AG20443 (cell line): ENCODE results near the gene SRI.

Source experiments
- DNase-seq: peaks from one replicate; pipeline ENCODE4 v3.0.0; 2012; ENCODE audit warnings: low spot score, mixed read lengths

Gene SRI

DNA sequence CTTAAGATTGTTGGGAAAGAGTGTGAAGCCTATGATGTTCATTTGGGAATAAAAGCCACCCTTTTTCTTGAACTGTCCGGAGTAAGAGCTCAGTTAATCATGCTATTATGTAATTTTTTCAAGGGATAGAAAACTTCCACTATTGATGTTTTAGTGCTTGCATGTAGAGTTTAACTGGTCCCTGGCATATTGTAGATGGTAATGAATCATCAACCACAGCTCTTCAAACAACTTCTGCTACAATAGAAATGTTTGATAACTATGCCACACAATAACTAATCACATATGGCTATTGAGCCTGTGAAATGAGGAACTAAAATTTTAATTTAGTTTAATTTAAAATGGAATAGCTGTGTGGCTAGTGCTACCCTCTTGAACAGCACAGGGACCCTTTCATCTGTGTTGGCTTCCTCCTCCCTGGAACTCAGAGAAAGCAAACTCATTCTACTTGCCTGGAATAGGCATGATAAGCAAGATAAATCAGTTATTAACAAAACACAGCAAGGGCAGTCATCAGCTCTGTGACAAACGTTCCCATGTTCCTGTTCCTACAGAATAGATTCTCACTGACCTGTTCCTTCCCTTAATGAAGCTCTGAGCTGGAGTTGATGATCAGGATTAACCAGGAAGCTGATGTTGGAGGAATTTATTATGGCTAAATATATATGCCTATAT lies 4.9 kb upstream of the SRI start:
- DNase-seq, result peak; percentile 35

GRCh38 chr7:88223265-88223664 lies 3.4 kb upstream of the SRI start:
- DNase-seq, result no peak

GRCh38 chr7:88218836-88219605 lies 817 bp downstream of the SRI start:
- peak; percentile 57 for DNase-seq

DNA sequence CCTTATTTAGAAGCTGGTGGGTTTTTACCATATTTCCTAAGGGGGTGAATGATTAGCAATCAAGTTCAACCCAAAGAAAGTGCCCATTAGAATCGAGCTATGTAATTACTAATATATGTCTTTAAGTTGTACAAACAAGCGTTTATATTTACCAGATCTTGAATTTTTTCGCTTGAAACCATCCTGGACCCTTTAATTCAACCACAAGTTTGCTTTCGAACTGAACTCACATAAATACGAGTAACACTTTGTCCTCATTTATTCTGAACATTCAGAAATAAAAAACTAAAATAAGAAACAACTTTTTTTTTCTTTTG lies 1.5 kb downstream of the SRI start:
- no peak for DNase-seq

GRCh38 chr7:88217675-88218428 lies 2.0 kb downstream of the SRI start:
- no peak for DNase-seq

- no peak for DNase-seq
Measured at GRCh38 chr7:88216276-88216675, 3.6 kb downstream of the SRI start.

- DNase-seq, result no peak
Measured at GRCh38 chr7:88215295-88215694, 4.5 kb downstream of the SRI start.

DNA sequence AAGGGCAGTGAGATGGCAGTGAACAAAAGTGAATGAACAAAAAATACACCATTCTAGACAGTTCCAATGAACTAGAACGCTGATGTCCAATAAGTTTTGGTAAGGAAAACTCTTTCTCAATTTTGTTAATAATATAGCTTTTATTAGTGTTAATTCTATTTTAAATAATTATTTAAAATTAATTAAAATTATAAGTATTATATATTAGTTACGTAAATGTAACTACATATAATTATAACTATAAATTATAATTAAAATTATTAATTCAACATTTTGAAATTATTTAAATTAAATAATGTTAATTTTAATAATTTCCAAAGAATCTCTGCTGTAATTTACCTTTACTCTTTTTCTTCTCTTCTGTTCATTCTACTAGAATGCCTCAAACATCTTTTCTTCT lies 5.4 kb downstream of the SRI start:
- no peak for DNase-seq

- DNase-seq, result no peak
Measured at GRCh38 chr7:88212918-88213317, 6.9 kb downstream of the SRI start.

DNA sequence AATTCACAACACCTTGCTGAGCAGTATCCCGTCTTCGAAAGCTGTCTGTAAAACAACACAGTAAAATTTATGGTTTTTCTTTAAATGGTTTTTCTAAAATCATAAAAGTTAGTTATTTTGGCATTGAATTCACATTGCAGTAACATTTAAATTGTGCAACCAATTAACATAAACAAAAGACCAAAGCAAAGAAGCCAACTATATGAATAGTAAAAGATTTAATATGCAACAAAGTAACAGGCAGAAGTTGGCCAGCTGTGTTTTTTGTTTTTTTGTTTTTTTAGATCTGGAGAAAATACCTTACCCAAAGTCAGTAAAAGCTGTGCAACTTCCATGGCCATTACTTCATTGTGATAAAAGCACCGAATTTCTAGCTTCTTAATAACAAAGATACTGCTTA lies 11.3 kb downstream of the SRI start:
- no peak for DNase-seq

DNA sequence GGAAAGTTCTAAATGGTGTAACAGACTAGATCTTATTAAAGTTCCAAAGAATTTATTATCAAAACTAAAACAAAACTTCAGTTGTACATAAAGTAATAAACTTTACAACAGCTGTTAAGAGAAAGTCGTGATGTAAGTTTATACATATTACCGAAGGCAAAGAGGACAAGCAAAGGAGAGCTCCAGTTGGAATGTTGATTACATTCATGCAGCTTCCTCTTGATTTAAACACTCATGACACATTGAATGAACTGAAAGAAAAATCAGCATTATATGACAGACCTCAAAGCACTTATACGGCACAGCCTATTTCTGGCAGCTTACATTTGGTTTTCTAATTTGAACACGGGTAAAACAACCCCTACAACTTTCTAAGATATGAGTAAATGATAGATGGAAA lies 13.6 kb downstream of the SRI start:
- DNase-seq, result no peak

- DNase-seq, result no peak
Measured at GRCh38 chr7:88205179-88205578, 14.7 kb downstream of the SRI start.

GRCh38 chr7:88204525-88205110 lies 15.2 kb downstream of the SRI start:
- DNase-seq, result no peak

GRCh38 chr7:88203401-88203800 lies 16.4 kb downstream of the SRI start:
- no peak for DNase-seq

DNA sequence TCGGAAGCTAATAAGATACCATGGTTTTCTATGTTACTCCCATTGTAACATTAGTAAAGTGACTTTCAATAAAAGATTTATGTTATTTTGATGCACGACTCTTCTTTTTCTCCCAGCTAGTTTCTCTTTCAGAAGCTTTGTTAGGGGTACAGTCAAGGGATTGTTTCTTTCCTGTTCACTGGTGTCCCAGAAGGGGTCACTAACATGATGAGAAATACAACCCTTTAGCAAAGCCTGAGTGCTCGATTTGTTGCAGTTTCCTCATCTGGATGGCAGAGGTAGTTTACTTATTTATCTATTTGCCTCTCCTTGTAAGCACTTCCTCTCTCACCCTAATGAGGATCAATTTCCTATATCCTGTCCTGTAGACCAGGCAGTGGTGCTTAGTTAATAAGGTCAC lies 17.0 kb downstream of the SRI start:
- DNase-seq, result no peak

DNA sequence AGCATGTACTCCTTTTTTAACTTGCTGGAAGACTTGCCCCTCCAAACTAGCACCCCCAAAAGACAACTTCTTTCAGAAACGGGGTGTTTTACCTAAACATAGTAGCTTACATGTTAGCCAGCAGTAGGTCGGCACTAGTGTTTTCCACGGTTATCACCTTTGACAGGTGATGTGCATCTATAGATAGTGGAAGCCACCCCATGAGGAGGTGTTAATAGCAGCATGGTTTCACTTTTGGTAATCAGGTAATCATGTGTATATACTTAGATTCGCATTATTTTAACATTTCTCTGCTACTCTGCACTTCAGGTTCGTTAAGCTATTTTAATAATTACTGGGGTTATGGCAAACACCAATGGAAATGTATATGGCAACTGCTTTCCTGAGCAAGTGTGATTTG lies 17.6 kb downstream of the SRI start:
- no peak for DNase-seq

DNA sequence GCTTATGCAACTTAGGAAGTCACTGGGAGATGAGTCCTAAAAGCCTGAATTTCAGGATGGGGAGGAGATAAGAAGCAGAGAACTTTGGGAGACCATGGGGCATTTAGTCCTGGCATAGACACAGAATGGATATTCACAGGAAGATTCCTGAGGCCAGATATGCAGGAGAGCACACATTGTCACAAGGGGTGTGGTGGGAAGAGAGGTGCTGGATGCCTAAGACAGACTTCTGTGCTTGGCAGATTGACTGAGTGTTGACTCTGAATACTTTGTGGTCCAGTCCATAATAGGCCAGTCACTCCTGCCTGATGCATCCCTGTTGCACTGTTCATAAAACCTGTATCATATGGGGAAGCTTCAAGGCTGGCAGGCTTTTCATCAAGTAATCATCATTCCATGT lies 18.5 kb downstream of the SRI start:
- DNase-seq, result no peak

GRCh38 chr7:88200789-88201188 lies 19.0 kb downstream of the SRI start:
- no peak for DNase-seq

GRCh38 chr7:88200261-88200660 lies 19.6 kb downstream of the SRI start:
- DNase-seq, result no peak

- no peak for DNase-seq
Measured at GRCh38 chr7:88191911-88192310, 27.9 kb downstream of the SRI start.

DNA sequence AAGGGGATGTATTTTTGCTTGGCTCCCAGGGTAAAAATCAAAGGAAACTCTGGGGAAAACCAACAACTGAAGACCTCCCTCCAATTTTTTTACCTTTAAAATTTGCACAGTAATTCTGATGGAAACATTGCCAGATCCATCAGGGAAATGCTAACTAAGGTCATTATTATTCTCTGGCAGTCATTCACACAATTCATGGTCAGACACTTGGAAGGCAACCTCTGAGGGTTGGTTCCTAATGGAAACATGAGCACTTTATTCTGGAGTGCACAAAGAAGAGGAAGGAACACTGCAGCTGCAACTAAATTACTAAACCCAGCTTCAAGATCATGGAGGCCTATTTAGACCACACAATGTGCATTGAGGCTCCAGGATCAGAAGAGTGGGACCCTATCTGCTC lies 34.2 kb downstream of the SRI start:
- no peak for DNase-seq

DNA sequence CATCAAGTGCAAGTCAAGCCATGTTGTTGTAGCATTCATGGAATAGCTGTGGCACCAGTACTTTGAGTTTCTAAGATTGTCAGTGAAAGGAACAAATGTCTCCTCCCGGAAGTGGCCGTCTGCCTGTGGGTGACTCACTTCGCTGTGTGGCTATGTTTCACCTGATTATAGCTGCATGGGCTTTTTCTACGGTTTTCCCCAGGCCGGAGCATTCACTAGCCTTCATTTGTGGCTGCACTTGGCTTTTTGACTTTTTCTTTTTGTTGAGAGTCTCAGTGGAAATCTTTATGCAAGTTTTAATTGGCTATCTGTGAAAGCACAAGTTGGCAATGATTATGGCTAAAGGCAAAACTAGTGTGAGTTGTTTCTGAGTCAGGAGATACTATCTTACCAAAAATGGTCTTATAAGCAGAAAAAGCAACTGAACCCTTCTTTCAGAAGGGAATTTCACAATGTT lies 35.0 kb downstream of the SRI start:
- peak; percentile 33 for DNase-seq

- no peak for DNase-seq
Measured at GRCh38 chr7:88183051-88183450, 36.8 kb downstream of the SRI start.
